Kidney epithelial cell (primary cell): ENCODE data around the gene PSMD6. TPM values are rescaled to one million over a fixed set of nuclear protein-coding genes. Genes with fewer than 3 reads are reported as not detected.

ENCODE experiments used
- DNase-seq: peaks from one replicate; pipeline ENCODE4 v3.0.0-alpha.2; 2010; ENCODE audit warnings: low read depth
- H3K27me3 ChIP-seq: 2 replicates; pipeline ENCODE4 v1.6.0; 2011; ENCODE audit warnings: low read length; ENCODE audit not compliant: control insufficient read depth, insufficient read depth
- H3K36me3 ChIP-seq: 2 replicates; pipeline ENCODE4 v1.5.1; 2011; ENCODE audit warnings: low read length; ENCODE audit not compliant: control insufficient read depth, insufficient read depth
- H3K4me3 ChIP-seq: 2 replicates; pipeline ENCODE4 v1.5.1; 2011; ENCODE audit warnings: low read depth, mild to moderate bottlenecking, control low read depth, low read length
- CTCF ChIP-seq: IDR thresholded peaks from 2 replicates; pipeline ENCODE4 v1.5.1; 2011; ENCODE audit warnings: mild to moderate bottlenecking, moderate library complexity, low read length, control low read depth, inconsistent platforms; ENCODE audit not compliant: insufficient read depth, poor library complexity, severe bottlenecking
- total RNA-seq: library from RNA; depleted of rRNA; stranded (reverse); fragments of >200 nt; gene quantifications from 2 replicates; pipeline ENCODE4 v1.2.3, GENCODE V29; 2015

PSMD6 gene
- total RNA-seq, 1 donor from 2014 or later: 97.4 TPM

- DNase-seq: no peak
- TF ChIP-seq CTCF: no peak
- Histone ChIP-seq H3K4me3 (no peak overlapping the region), H3K36me3 (no peaks in the 10 kb centered on the region), H3K27me3 (no peaks in the 10 kb centered on the region)
Observed at GRCh38 chr3:64031540-64032508, 8.5 kb upstream of the PSMD6 start.

- no peaks in the 10 kb centered on the region for H3K27me3 ChIP-seq
- DNase-seq: no peak
- no peak overlapping the region for H3K4me3 ChIP-seq
- H3K36me3 ChIP-seq: no peaks in the 10 kb centered on the region
- peak; percentile 78 for TF ChIP-seq CTCF
Observed at GRCh38 chr3:64030741-64031140, 7.4 kb upstream of the PSMD6 start.

GRCh38 chr3:64029287-64029686 is 6.0 kb upstream of the PSMD6 start:
- Histone ChIP-seq H3K4me3 (no peak overlapping the region), H3K36me3 (no peaks in the 10 kb centered on the region), H3K27me3 (no peaks in the 10 kb centered on the region)
- DNase-seq: no peak
- no peak for TF ChIP-seq CTCF

GRCh38 chr3:64028754-64029153 is 5.5 kb upstream of the PSMD6 start:
- Histone ChIP-seq H3K4me3 (no peak overlapping the region), H3K27me3 (no peaks in the 10 kb centered on the region), H3K36me3 (no peaks in the 10 kb centered on the region)
- no peak for TF ChIP-seq CTCF
- no peak for DNase-seq

- Histone ChIP-seq H3K27me3 (no peaks in the 10 kb centered on the region), H3K4me3 (no peak overlapping the region), H3K36me3 (no peaks in the 10 kb centered on the region)
- DNase-seq: no peak
- no peak for TF ChIP-seq CTCF
Observed at GRCh38 chr3:64027658-64028057, 4.4 kb upstream of the PSMD6 start.
